HG03097 (cell line): ENCODE data around the gene SBF2.
"Not testable (repeated sequence)": the region's sequence is repeated elsewhere in the genome, so short reads cannot be mapped to it uniquely, and the experiment has no call there.

Experiments used
- ATAC-seq: cut with Tn5 transposase; IDR thresholded peaks from one replicate; pipeline ENCODE4 v1.9.1; 2021; ENCODE audit not compliant: unreplicated experiment, low FRiP score

Gene SBF2

GRCh38 chr11:10076458-10077141, 217.4 kb downstream of the SBF2 start:
- peak; percentile 56 for ATAC-seq

GRCh38 chr11:10075141-10075540, 218.9 kb downstream of the SBF2 start:
- ATAC-seq = no peak

GRCh38 chr11:10072841-10073240, 221.2 kb downstream of the SBF2 start:
- no peak for ATAC-seq

- no peak for ATAC-seq
These were observed 221.9 kb downstream of the SBF2 start for GRCh38 chr11:10072142-10072541.

DNA sequence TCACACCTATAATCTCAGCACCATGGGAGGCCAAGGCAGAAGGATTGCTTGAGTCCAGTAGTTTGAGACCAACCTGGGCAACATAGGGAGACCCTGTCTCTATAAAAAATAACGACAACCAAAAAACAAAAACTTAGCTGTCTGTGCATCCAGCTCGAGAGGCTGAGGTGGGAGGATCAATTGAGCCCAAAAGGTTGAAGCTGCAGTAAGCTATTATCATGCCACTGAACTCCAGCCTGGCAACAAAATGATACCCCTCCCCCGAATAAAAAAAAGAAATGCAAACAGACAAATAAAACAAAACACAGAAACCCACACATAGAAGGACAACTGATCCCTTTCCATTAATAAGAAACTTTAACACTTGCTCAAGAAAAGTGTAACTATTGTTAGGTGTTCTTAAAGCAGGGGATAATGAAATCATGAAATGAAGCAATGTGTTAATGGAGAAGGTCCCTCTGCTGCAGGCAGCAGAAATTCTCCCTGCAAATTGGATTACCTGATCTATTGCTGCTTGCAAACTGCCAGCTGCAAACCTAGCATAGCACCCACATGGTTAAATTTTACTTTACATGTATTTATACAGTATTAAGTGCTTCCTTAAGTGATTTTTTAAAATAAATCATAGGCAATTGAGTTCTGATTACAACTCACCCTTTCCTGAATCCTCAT, 226.3 kb downstream of the SBF2 start:
- ATAC-seq = no peak

GRCh38 chr11:10066441-10066840, 227.6 kb downstream of the SBF2 start:
- ATAC-seq = no peak

DNA sequence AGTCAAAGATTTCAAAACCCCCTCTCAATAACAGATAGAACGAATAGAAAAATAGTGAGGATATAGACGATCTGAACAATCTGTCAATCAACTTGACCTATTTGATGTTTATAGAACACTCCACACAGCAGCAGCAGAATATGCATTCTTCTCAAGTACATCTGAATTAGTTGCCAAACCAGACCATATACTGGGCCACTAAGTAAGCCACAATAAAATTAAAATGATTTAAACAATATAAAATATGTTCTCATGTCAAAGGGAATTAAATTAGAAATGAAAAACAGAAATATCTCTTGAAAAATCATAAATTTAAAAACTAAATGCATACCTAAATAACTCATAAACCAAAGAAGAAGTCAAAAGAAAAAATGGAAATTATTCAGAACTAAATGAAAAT, 229.2 kb downstream of the SBF2 start:
- ATAC-seq = no peak

DNA sequence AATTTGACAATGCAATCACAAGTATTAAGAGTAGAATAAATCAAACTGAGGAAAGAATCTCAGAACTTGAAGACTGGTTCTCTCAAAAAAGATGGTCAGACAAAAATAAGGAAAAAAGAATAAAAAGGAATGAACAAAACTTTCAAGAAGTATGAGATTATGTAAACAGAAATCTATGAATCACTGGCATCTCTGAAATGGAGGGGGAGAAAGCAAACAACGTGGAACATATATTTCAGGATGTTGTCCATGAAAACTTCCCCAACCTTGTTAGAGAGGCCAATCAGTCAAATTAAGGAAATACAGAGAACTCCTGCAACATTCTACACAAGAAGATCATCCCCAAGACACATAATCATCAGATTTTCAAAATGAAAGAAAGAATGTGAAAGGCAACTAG, 235.7 kb downstream of the SBF2 start:
- ATAC-seq = no peak

GRCh38 chr11:10051868-10052586, 242.0 kb downstream of the SBF2 start:
- no peak for ATAC-seq

GRCh38 chr11:10050561-10050960, 243.5 kb downstream of the SBF2 start:
- no peak for ATAC-seq

DNA sequence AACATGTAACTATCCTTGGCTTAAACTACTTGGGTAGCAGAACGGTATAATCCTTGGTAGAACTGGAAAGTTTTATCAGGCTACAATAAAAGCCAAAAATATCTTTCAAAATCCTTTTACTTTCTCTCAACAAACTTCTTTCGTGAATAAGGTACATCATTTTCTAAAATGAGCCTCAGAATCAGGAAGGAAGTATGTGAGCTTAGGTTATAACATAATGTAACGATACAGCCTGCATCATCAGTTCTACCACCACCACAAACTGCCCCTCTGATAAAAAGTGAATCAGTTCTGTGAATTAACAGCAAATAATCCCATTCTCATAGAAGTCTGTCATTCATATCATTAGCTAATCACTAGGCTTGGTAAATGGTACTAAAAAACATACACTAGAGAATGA, 244.3 kb downstream of the SBF2 start:
- no peak for ATAC-seq

GRCh38 chr11:10048350-10048749, 245.7 kb downstream of the SBF2 start:
- no peak for ATAC-seq

- ATAC-seq = no peak
These were observed 249.4 kb downstream of the SBF2 start for GRCh38 chr11:10044618-10045017.

DNA sequence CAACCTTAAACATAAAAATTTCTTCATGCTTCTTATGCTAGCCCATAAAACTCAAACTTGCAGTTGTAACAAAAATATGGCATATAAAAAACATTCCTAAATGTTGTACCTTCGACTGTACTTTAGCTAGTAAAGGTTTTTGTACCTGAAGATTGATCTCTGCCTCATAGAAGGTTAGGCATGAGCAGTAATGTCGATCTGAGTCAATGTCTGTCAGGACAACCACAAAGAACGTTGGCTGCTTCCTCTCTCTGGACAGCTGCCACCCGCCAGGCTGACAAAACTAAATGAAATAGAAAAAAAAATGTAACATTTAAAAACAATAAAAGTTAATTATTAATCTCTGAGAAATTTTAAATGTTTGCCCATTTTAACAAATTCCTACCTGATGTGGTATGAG, 251.3 kb downstream of the SBF2 start:
- no peak for ATAC-seq

- no peak for ATAC-seq
These were observed 252.1 kb downstream of the SBF2 start for GRCh38 chr11:10041748-10042446.

DNA sequence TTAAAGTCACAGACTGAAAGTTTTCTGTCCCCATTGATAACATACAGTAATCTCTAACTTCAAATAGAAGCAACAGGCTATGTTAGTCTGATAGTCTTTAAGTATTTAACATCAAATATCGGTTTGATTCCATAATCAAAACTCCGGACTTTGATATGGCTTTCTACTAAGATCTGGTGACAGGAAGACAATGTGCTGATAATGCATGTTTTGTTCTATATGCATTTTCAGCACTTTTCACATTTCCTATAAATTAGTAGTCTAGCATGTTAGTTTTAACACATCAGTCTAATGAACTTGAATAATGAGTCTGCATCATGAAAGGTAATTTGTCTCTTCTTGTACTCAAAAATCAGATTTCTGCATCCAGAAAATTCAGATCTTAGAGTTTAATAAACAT, 252.7 kb downstream of the SBF2 start:
- no peak for ATAC-seq

DNA sequence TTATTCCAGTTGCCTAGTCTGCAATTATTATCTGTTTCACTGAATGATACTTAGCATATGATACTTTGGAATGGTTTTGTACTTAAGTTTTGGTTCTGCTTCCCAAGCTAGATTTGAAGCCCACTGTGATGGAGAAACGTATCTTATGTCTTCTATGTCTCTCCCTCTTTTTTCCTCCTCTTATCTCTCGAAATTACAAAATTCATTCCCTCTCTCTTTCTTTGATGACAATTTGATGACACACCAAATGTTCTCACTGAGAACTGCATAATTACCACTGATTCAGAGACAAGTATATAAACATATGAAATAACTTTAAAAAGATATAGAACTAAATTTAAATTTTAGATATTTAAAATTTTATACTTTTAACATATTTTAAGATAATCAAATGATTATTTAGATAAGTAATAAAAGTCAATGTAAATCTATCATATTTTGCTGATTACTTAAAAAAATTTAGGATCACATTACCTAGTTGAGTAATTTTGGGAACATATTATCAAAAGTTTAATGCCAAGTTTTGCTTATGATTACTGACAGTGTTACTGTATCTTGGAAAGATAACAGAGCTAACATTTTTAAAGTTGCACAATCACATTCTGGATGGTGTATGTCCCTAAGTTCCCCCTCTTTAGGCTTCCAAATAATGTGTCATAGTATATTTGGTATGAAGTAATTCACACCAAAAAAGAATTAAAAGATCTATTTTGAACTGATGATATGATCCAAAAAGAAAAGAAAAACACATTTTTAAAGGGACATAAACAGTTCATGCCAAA, 255.3 kb downstream of the SBF2 start:
- no peak for ATAC-seq

DNA sequence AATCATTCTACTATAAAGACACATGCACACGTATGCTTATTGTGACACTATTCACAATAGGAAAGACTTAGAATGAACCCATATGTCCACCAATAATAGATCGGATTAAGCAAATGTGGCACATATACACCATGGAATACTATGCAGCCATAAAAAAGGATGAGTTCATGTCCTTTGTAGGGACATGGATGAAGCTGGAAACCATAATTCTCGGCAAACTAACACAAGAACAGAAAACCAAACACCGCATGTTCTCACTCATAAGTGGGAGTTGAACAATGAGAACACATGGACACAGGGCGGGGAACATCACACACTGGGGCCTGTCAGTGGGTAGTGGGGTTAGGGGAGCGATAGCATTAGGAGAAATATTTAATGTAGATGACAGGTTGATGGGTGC, 258.1 kb downstream of the SBF2 start:
- not testable (repeated sequence) for ATAC-seq

- ATAC-seq = no peak
These were observed 261.1 kb downstream of the SBF2 start for GRCh38 chr11:10032935-10033334.

- no peak for ATAC-seq
These were observed 263.9 kb downstream of the SBF2 start for GRCh38 chr11:10030122-10030490.
